GM23248 (cell line): Measurements from ENCODE around the gene AIFM1. TPM values are rescaled to one million over a fixed set of nuclear protein-coding genes. Genes with fewer than 3 reads are reported as not detected.
A peak's percentile ranks its signal among the peaks of the same experiment; 100 is the strongest.

ENCODE experiments used
- DNase-seq: peaks from one replicate; pipeline ENCODE4 v3.0.0-alpha.2; 2015
- H2AFZ ChIP-seq: fragments of 200-600 bp; sonication (generic); 2 replicates; pipeline ENCODE4 v1.6.1; 2016; ENCODE audit warnings: antibody characterized with exemption
- H3F3A ChIP-seq: fragments of 200-600 bp; sonication (generic); 2 replicates; pipeline ENCODE4 v1.6.1; 2016; ENCODE audit warnings: mild to moderate bottlenecking, antibody characterized with exemption, mixed run types; ENCODE audit not compliant: insufficient read depth
- H3K27ac ChIP-seq: fragments of 200-600 bp; sonication (generic); 2 replicates; pipeline ENCODE4 v1.5.1; 2016; ENCODE audit warnings: mild to moderate bottlenecking
- H3K27me3 ChIP-seq: fragments of 200-600 bp; sonication (generic); replicated peaks from 2 replicates; pipeline ENCODE4 v1.6.1; 2016; ENCODE audit warnings: mild to moderate bottlenecking; ENCODE audit not compliant: insufficient read depth
- H3K36me3 ChIP-seq: fragments of 200-600 bp; sonication (generic); 2 replicates; pipeline ENCODE4 v1.6.1; 2016; ENCODE audit warnings: low read depth, mild to moderate bottlenecking
- H3K4me1 ChIP-seq: fragments of 200-600 bp; sonication (generic); 2 replicates; pipeline ENCODE4 v1.6.1; 2016; ENCODE audit warnings: mild to moderate bottlenecking; ENCODE audit not compliant: insufficient read depth
- H3K4me2 ChIP-seq: fragments of 200-600 bp; sonication (generic); one replicate; pipeline ENCODE4 v1.6.1; 2016; ENCODE audit warnings: mild to moderate bottlenecking; ENCODE audit not compliant: unreplicated experiment
- H3K4me3 ChIP-seq: fragments of 200-600 bp; sonication (generic); 2 replicates; pipeline ENCODE4 v1.5.1; 2016; ENCODE audit warnings: mild to moderate bottlenecking
- H3K79me2 ChIP-seq: fragments of 200-600 bp; sonication (generic); 2 replicates; pipeline ENCODE4 v1.6.1; 2016; ENCODE audit warnings: mild to moderate bottlenecking; ENCODE audit not compliant: insufficient read depth
- H3K9ac ChIP-seq: fragments of 200-600 bp; sonication (generic); 2 replicates; pipeline ENCODE4 v1.6.1; 2016; ENCODE audit warnings: mild to moderate bottlenecking
- H3K9me2 ChIP-seq: fragments of 200-600 bp; sonication (generic); 2 replicates; pipeline ENCODE4 v1.6.1; 2016; ENCODE audit warnings: mixed run types, mild to moderate bottlenecking, moderate library complexity; ENCODE audit not compliant: insufficient read depth
- H3K9me3 ChIP-seq: fragments of 200-600 bp; sonication (generic); one replicate; pipeline ENCODE4 v1.6.1; 2017; ENCODE audit warnings: low read depth
- H4K20me1 ChIP-seq: fragments of 200-600 bp; sonication (generic); 2 replicates; pipeline ENCODE4 v1.6.0; 2016; ENCODE audit not compliant: insufficient read depth
- EZH2 ChIP-seq: fragments of 200-600 bp; sonication (generic); IDR thresholded peaks from 2 replicates; pipeline ENCODE4 v1.6.1; 2018; ENCODE audit warnings: antibody characterized with exemption, mild to moderate bottlenecking; ENCODE audit not compliant: insufficient read depth, poor library complexity, severe bottlenecking
- EZH2phosphoT487 ChIP-seq: fragments of 200-600 bp; sonication (generic); IDR thresholded peaks from 2 replicates; pipeline ENCODE4 v1.6.1; 2018; ENCODE audit warnings: antibody characterized with exemption, moderate library complexity, mild to moderate bottlenecking, low read depth; ENCODE audit not compliant: insufficient read depth
- WGBS, 2 experiments: methylation state at CpG; one replicate each; pipeline ENCODE4 v1.1.6; 2015 to 2017; ENCODE audit warnings: low lambda C conversion rate in 2 of 2, low coverage in 1 of 2; ENCODE audit errors: missing lambda C conversion rate in 2 of 2; 5-methylcytosine and 5-hydroxymethylcytosine counted together
- in situ Hi-C: fragments of 300-500 bp; cut with MboI; formaldehyde crosslinking; loops from 2 replicates; pipeline ENCODE4 v1.15.0; 2020
- polyA plus RNA-seq: library from polyadenylated mRNA; unstranded; fragments of >200 nt; fragmentation: Nextera tagmentation; extraction: Ambion mirVana; gene quantifications from 2 replicates; pipeline ENCODE4 v1.2.1, GENCODE V29; 2016
- total RNA-seq: library from RNA; depleted of rRNA; stranded (reverse); fragments of >200 nt; shearing (Covaris generic); gene quantifications from 2 replicates; pipeline ENCODE4 v1.2.3, GENCODE V29; 2014; rRNA removed

Gene AIFM1
- total RNA-seq: 14.4 and 14.6 TPM in 2 replicates
- polyA plus RNA-seq: 22.5 and 24.3 TPM in 2 replicates

DNA sequence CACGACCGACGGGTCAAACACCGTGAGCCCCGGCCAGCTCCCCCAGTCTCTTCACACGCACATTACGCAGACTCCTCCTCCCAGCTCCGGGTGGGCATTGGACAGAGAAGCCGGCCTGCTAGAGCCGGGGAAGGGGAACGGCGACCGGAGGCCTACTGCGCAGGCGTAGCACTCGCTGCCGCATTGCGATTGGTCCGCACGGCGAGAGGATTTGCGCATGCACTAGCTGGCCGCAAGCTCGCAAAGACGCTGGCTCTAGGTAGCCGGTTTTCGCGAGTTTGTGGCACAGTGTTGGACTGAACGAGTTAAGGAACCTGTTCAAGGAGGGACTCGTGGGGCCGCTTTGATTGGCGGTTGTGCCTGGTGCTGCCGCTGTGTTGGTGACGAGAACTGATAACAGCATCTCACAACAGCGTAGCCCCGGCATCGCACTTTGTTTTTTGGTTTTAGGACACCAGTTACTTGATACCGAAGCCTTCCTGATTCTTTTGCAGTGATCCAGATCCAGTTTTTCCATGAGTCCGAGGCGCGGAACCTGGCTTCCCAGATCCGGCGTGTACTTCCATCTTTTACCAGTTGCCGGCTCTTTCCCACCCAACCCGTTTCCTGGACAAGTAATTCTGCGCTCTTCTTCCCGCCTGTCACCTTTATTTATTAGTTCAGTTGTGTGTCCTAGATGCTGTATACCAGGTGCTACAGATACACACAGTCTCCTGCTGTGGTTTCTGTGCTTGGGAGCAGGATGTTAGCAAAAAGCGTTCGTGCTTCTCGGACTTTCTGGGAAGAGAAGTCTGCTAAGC lies at the start of gene AIFM1:
TSS of gene AIFM1 (minus strand) at position 139 of the 800 bp plus-strand sequence. CDS start 185 bp downstream, outside the sequence.
- no peaks in the 10 kb centered on the region for H3K9me2 ChIP-seq
- WGBS, 2 experiments: 1% methylated on average over 22 to 46 of the region's 50 CpGs
- peak within 1 kb of the TSS; percentile 93 for H3K27ac ChIP-seq
- in situ Hi-C loops: no loop called here
- peak within 1 kb of the TSS; percentile 83 for H3K4me2 ChIP-seq
- no peaks in the 10 kb centered on the region for H4K20me1 ChIP-seq
- peak within 1 kb of the TSS; percentile 93 for H3K9ac ChIP-seq
- H3K79me2 ChIP-seq: peaks cover 41% of the 10 kb centered on the region
- TF ChIP-seq EZH2phosphoT487 (no peak), EZH2 (no peak)
- H3K4me1 ChIP-seq: peaks cover 6% of the 10 kb centered on the region
- no peaks in the 10 kb centered on the region for H3K9me3 ChIP-seq
- peak within 1 kb of the TSS; percentile 90 for H2AFZ ChIP-seq
- H3K36me3 ChIP-seq: no peaks in the 10 kb centered on the region
- H3K27me3 ChIP-seq: no peaks in the 10 kb centered on the region
- H3K4me3 ChIP-seq: peak within 1 kb of the TSS; percentile 98
- H3F3A ChIP-seq: 0 out of 2 replicates have a peak, but pooled peaks cover 4% of the 10 kb centered on the region
- peak; percentile 94 for DNase-seq

DNA sequence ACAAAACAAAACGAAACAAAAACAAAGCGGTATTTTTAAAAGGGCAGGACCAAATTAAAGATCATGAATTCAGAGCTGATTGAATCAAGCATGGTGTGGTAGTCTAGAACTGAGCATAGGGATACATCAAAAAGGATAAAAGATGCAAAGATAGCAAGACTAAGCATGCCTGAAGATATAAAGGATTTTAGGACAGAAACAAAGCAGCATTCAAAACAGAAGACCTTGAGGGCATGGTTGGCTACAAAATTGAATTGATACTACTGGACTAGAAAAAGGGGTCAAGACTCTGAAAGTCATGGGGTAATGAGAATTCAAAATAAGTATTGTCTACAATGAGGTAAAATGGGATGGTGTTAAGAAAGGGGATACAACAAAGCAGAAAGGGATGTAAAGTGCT lies 47.7 kb upstream of the AIFM1 start:
- in situ Hi-C loops: no loop called here
- Histone ChIP-seq H3K79me2 (no peaks in the 10 kb centered on the region), H3K4me2 (no peak overlapping the region), H3F3A (no peaks in the 10 kb centered on the region), H3K27ac (no peak overlapping the region), H2AFZ (no peak overlapping the region), H3K36me3 (no peaks in the 10 kb centered on the region; the same call in 1 of the 2 replicates), H3K9ac (no peak overlapping the region), H4K20me1 (no peaks in the 10 kb centered on the region), H3K9me2 (no peaks in the 10 kb centered on the region), H3K27me3 (no peaks in the 10 kb centered on the region), H3K9me3 (no peaks in the 10 kb centered on the region), H3K4me3 (no peak overlapping the region), H3K4me1 (no peaks in the 10 kb centered on the region)
- DNase-seq: no peak
- TF ChIP-seq EZH2: no peak
- no peak for TF ChIP-seq EZH2phosphoT487
- 97 to 100% methylated on average over 2 of the region's 2 CpGs for WGBS, 2 experiments

DNA sequence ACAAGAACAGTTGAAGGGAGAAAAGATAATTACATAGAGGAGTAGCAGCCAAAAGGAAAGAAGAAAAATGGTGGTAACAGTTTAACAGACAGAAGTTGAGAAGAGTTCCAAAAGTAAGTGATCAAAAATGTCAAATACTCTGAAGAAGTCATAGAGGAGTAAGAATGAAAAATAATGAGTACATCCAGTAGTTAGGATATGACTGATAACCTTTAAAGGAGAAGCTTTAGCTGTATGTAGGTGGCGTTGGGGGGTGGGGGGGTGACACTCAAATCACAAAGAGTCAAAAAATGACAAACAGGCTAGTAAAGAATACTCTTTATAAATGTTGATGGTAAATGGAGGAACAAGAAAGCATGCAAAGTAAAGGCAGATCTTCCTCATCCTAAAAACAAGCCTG lies 46.7 kb upstream of the AIFM1 start:
- in situ Hi-C loops: no loop called here
- no peaks in the 10 kb centered on the region for H4K20me1 ChIP-seq
- no peak overlapping the region for H3K9ac ChIP-seq
- H3K4me3 ChIP-seq: no peak overlapping the region
- H3K79me2 ChIP-seq: no peaks in the 10 kb centered on the region
- no peaks in the 10 kb centered on the region for H3K9me3 ChIP-seq
- no peak overlapping the region for H2AFZ ChIP-seq
- no peak overlapping the region for H3K27ac ChIP-seq
- no peaks in the 10 kb centered on the region for H3K9me2 ChIP-seq
- WGBS, 2 experiments: 82 to 100% methylated on average over 1 of the region's 1 CpG
- no peaks in the 10 kb centered on the region for H3K27me3 ChIP-seq
- H3K36me3 ChIP-seq: no peaks in the 10 kb centered on the region; the same call in 1 of the 2 replicates
- H3K4me1 ChIP-seq: no peaks in the 10 kb centered on the region
- DNase-seq: no peak
- H3K4me2 ChIP-seq: no peak overlapping the region
- TF ChIP-seq EZH2phosphoT487 (no peak), EZH2 (no peak)
- no peaks in the 10 kb centered on the region for H3F3A ChIP-seq

DNA sequence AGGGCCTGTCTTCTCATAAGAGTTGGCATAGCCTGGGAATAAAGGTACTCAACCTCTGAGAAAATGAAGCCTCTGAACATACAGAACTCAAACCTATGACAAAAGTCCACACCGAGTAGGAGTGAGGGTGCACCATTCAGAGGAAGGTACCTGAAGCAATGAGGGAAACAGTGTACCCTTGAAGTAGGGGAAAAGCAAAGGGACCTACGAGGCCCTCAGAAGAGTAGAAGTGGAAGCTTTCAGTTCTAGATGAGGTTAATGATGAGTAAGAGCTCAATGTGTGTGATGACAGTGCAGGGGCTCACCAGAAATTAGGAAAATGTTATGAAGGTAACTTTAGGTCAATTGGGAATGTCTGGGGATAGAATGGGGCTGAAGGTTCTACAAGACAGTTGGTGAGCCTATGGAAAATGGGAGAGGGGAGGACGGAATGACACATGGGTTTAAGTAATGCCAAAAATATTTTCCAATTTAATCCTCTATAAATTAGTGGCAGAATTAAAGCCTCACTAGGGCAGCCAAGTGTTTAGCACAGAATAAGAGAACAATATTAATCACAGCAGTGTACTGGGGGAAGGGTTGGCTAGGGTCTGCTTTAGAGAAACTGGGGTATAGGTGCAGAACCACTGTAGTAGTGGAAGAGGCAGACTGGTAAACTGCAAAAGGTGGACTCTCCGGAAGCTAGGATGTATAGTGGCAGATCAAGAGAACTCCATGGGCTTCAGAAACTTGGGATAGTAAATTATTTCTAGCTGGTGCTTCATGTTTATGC lies 46.0 kb upstream of the AIFM1 start:
- no peak for TF ChIP-seq EZH2
- no peak for TF ChIP-seq EZH2phosphoT487
- Histone ChIP-seq H3K27ac (no peak overlapping the region), H3K27me3 (no peaks in the 10 kb centered on the region), H3K9me2 (no peaks in the 10 kb centered on the region), H3K9ac (no peak overlapping the region), H3K4me3 (no peak overlapping the region), H3F3A (no peaks in the 10 kb centered on the region), H3K79me2 (no peaks in the 10 kb centered on the region), H3K4me1 (no peaks in the 10 kb centered on the region), H3K36me3 (no peaks in the 10 kb centered on the region; the same call in 1 of the 2 replicates), H3K9me3 (no peaks in the 10 kb centered on the region), H4K20me1 (no peaks in the 10 kb centered on the region), H3K4me2 (no peak overlapping the region), H2AFZ (no peak overlapping the region)
- WGBS, 2 experiments: 98% methylated on average over 4 of the region's 4 CpGs
- no peak for DNase-seq
- in situ Hi-C loops: no loop called here
